ENCODE measurements around the gene NEURL1. TPM values are rescaled to one million over a fixed set of nuclear protein-coding genes. Genes with fewer than 3 reads are reported as not detected.

Gene NEURL1
- total RNA-seq, 2 experiments from 2014 or later, result 0.47 TPM; not detected in 1

- CTCF ChIA-PET (ENCODE audit: unreplicated experiment), result interaction anchor here (1.1 kb wide), 1 partner anchor 10 kb away, joined by 4 read pairs; no protein-coding TSS in a partner anchor
- Histone ChIP-seq H3K4me2 (ENCODE audit: low read length) (peak overlapping the region; percentile 49), H3K9me3 (ENCODE audit: low read length) (no peaks in the 10 kb centered on the region), H3K79me2 (ENCODE audit: insufficient read depth, low read depth, low read length) (no peaks in the 10 kb centered on the region), H3K36me3 (ENCODE audit: insufficient read depth, low read length) (no peaks in the 10 kb centered on the region), H3K9me2 (ENCODE audit: insufficient read depth, low read length) (no peaks in the 10 kb centered on the region), H4K20me1 (ENCODE audit: insufficient read depth, low read length) (no peaks in the 10 kb centered on the region), H3K27ac (ENCODE audit: low read depth, low read length, poor library complexity, severe bottlenecking) (peak overlapping the region; percentile 52), H3K4me3 (ENCODE audit: low read depth, low read length, poor library complexity, severe bottlenecking) (no peak overlapping the region), H3K4me1 (ENCODE audit: insufficient read depth, low read length, poor library complexity, severe bottlenecking) (peaks cover 63% of the 10 kb centered on the region), H2AFZ (ENCODE audit: low read length) (peak overlapping the region; percentile 63; the same call in 1 of the 2 replicates)
- DNase-seq (ENCODE audit: low spot score), result no peak
- no TSS peak for BruUV-seq (replicated peaks)
- TF ChIP-seq EZH2phosphoT487 (IDR thresholded peaks at IDR 0.05; ENCODE audit: borderline replicate concordance, low read depth, low read length), result no peak
- no peak for TF ChIP-seq CTCF (conservative IDR thresholded peaks at IDR 0.05; ENCODE audit: low read length)
- intact Hi-C loops (cut with micrococcal nuclease; ENCODE audit: unreplicated experiment), result no loop called here
- POLR2A ChIA-PET, result interaction anchor here (0.6 to 4.2 kb wide), 3 partner anchors 10 to 45 kb away, joined by 3 to 13 read pairs (median 4); no protein-coding TSS in a partner anchor
Measured at GRCh38 chr10:103465411-103466179, 27.9 kb upstream of the NEURL1 start.

- no peaks in the 10 kb centered on the region for H3K9me2 ChIP-seq (ENCODE audit: insufficient read depth, low read length)
- no TSS peak for BruUV-seq (replicated peaks)
- H3K4me2 ChIP-seq (ENCODE audit: low read length), result peak overlapping the region; percentile 61
- H3K79me2 ChIP-seq (ENCODE audit: insufficient read depth, low read depth, low read length), result no peaks in the 10 kb centered on the region
- CTCF ChIA-PET (ENCODE audit: unreplicated experiment), result no interaction called here
- H2AFZ ChIP-seq (ENCODE audit: low read length), result peak overlapping the region; percentile 95; the same call in 1 of the 2 replicates
- H3K4me3 ChIP-seq (ENCODE audit: low read depth, low read length, poor library complexity, severe bottlenecking), result no peak overlapping the region
- H4K20me1 ChIP-seq (ENCODE audit: insufficient read depth, low read length), result no peaks in the 10 kb centered on the region
- peaks cover 74% of the 10 kb centered on the region for H3K4me1 ChIP-seq (ENCODE audit: insufficient read depth, low read length, poor library complexity, severe bottlenecking)
- no peaks in the 10 kb centered on the region for H3K36me3 ChIP-seq (ENCODE audit: insufficient read depth, low read length)
- H3K27ac ChIP-seq (ENCODE audit: low read depth, low read length, poor library complexity, severe bottlenecking), result peak overlapping the region; percentile 76
- intact Hi-C loops (cut with micrococcal nuclease; ENCODE audit: unreplicated experiment), result no loop called here
- TF ChIP-seq CTCF (conservative IDR thresholded peaks at IDR 0.05; ENCODE audit: low read length), result no peak
- TF ChIP-seq EZH2phosphoT487 (IDR thresholded peaks at IDR 0.05; ENCODE audit: borderline replicate concordance, low read depth, low read length), result no peak
- DNase-seq (ENCODE audit: low spot score), result no peak
- POLR2A ChIA-PET, result interaction anchor here (0.6 to 4.2 kb wide), 5 partner anchors 9 to 608 kb away, joined by 3 to 13 read pairs (median 4); no protein-coding TSS in a partner anchor
- H3K9me3 ChIP-seq (ENCODE audit: low read length), result no peaks in the 10 kb centered on the region
Measured at GRCh38 chr10:103466734-103467133, 26.8 kb upstream of the NEURL1 start.

DNA sequence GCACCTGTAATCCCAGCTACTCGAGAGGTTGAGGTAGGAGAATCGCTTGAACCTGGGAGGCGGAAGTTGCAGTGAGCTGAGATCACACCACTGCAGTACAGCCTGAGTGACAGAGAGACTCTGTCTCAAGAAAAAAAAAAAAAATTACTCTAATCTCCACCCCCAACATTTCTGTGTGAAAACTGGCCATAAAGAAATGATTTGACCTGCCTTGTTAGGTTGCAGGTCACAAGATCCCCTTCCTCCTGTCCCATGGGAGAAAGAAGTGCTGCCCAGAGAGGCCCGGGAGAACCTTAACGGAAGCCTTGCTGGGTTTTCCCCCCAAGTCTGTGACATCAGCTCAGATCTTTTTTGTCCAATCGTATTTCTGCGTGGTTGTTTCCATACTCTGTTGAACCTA lies 26.1 kb upstream of the NEURL1 start:
- no peaks in the 10 kb centered on the region for H4K20me1 ChIP-seq (ENCODE audit: insufficient read depth, low read length)
- H2AFZ ChIP-seq (ENCODE audit: low read length), result peak overlapping the region; percentile 95
- intact Hi-C loops (cut with micrococcal nuclease; ENCODE audit: unreplicated experiment), result no loop called here
- H3K4me3 ChIP-seq (ENCODE audit: low read depth, low read length, poor library complexity, severe bottlenecking), result no peak overlapping the region
- no peaks in the 10 kb centered on the region for H3K36me3 ChIP-seq (ENCODE audit: insufficient read depth, low read length)
- TF ChIP-seq CTCF (conservative IDR thresholded peaks at IDR 0.05; ENCODE audit: low read length) (no peak), EZH2phosphoT487 (IDR thresholded peaks at IDR 0.05; ENCODE audit: borderline replicate concordance, low read depth, low read length) (no peak)
- H3K4me1 ChIP-seq (ENCODE audit: insufficient read depth, low read length, poor library complexity, severe bottlenecking), result peaks cover 80% of the 10 kb centered on the region
- DNase-seq (ENCODE audit: low spot score), result peak; percentile 51
- no TSS peak for BruUV-seq (replicated peaks)
- H3K79me2 ChIP-seq (ENCODE audit: insufficient read depth, low read depth, low read length), result no peaks in the 10 kb centered on the region
- H3K9me3 ChIP-seq (ENCODE audit: low read length), result no peaks in the 10 kb centered on the region
- no peaks in the 10 kb centered on the region for H3K9me2 ChIP-seq (ENCODE audit: insufficient read depth, low read length)
- peak overlapping the region; percentile 76 for H3K27ac ChIP-seq (ENCODE audit: low read depth, low read length, poor library complexity, severe bottlenecking)
- H3K4me2 ChIP-seq (ENCODE audit: low read length), result peak overlapping the region; percentile 61
- POLR2A ChIA-PET, result interaction anchor here (0.6 to 4.2 kb wide), 5 partner anchors 8 to 609 kb away, joined by 3 to 13 read pairs (median 4); no protein-coding TSS in a partner anchor
- CTCF ChIA-PET (ENCODE audit: unreplicated experiment), result no interaction called here
